ENCODE measurements around the gene RALGAPA2. TPM values are rescaled to one million over a fixed set of nuclear protein-coding genes. Genes with fewer than 3 reads are reported as not detected.

Gene RALGAPA2
- total RNA-seq, result 36.4 and 56.5 TPM in 2 replicates

DNA sequence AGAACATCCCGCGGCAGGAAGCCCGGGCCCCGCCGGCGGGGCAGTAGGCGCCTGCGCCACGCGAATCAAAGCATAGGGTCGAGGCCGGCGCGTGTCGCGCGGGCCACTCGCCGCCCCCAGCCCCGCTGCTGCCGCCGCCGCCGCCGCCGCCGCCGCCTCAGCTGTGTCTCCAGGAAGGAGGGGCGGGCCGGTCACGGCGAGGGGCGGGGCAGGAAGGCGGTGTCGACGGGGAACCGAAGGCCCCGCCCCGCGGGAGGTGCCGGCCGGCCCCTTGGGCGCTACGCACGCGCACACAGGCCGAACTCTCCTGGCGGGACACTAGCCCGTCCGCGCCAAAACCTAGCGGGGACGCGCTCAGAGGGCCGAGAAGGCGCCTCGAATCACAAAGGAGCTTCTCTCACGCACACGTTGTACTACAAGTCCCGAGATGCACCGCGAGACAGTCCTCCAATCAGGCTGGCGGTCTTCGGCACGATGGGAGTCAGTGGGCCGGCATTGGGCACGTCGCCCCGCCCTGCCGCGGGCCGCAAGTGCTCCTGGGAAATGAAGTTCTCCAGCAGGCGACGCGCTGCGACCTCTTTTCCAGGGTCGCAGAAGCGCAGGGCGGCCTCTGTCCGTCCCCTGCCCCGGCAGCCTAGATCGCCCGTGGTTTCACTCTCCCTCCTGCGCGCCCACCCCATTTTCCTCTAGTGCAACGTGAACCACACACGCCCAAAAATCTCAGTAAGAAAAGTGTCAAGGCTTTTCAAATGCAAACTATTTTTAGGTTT lies at the start of gene RALGAPA2:
Gene RALGAPA2 (minus strand): TSS at position 171 of the 770 bp plus-strand sequence. CDS start 164 bp downstream, at position 7.

DNA sequence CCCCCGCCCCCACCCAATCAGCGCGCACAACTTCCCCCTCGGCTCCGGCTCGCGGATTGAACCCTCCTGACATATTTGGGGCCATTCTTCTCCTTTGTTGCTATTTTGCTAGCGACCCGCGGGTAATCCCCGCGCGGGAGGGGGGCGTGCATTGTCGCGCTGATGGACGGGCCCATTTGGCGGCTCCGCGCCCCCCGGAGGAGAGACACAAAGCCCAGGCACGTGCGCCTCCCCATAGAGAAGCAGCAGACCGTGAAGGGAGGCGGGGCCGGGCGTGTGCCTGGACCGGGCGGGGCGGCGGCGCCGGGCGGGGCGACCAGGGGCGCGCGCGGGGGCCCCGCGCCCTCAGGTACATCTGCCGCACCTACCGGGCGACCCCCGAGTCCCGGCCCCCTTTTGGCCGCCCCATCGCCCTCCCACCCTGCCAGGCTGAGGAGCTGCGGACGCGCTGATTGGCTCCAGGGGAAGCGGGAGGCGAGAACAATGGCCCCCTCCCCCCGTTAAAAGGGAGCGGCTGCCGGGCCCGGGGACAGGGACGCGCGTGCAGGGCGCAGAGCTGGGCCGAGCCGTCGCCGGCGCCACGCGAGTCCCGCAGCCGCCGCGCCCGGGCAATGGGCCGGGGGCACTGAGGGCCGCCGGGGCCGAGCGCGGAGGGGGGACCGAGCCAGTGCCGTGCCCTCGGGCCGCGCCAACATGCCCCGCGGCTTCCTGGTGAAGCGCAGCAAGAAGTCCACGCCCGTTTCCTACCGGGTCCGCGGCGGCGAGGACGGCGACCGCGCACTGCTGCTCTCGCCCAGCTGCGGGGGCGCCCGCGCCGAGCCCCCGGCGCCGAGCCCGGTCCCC lies 344.6 kb downstream of the RALGAPA2 start, which contains the start of gene INSM1:
Gene INSM1 (plus strand): TSS at position 530 of the 843 bp plus-strand sequence. CDS start 164 bp downstream, at position 694.

Data from bladder microvascular endothelial cell (primary cell).